ENCODE measurements around the gene TBC1D9B.

The TBC1D9B gene

GRCh38 chr5:179936976-179937681, 29.4 kb upstream of the TBC1D9B start:
- no peak for TF ChIP-seq CTCF (IDR thresholded peaks at IDR 0.05; ENCODE audit: unreplicated experiment in 3 of 3)
- Mint-ChIP-seq H3K9me3 (peaks cover 6% of the 10 kb centered on the region), H3K4me3 (no peak overlapping the region), H3K4me1 (no peaks in the 10 kb centered on the region), H3K27me3 (ENCODE audit: low read depth) (no peaks in the 10 kb centered on the region), H3K27ac (no peak overlapping the region), H3K36me3 (ENCODE audit: low read depth) (peaks cover 34% of the 10 kb centered on the region)

GRCh38 chr5:179930788-179931473, 23.2 kb upstream of the TBC1D9B start:
- Mint-ChIP-seq H3K27me3 (ENCODE audit: low read depth) (no peaks in the 10 kb centered on the region), H3K4me3 (no peak overlapping the region), H3K9me3 (peaks cover 5% of the 10 kb centered on the region), H3K36me3 (ENCODE audit: low read depth) (peaks cover 10% of the 10 kb centered on the region), H3K4me1 (no peaks in the 10 kb centered on the region), H3K27ac (no peak overlapping the region)
- no peak for TF ChIP-seq CTCF (IDR thresholded peaks at IDR 0.05; ENCODE audit: unreplicated experiment in 3 of 3)

DNA sequence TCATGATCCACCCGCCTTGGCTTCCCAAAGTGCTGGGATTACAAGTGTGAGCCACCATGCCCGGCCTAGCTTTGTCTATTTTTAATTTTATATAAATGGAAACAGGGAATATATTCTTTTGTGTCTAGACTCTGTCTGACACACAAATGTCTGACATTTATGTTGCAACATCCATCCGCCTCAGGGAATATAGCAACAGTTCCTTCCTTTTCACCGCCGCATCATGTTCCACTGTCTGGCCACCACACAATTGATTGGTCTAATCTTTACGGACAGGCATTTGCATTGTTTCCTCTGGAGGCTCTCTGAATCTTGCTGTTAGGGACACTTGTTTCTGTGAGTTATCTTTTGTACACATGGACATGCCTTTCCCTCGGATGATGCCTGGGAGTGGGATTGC, 20.1 kb upstream of the TBC1D9B start:
- Mint-ChIP-seq H3K9me3 (peaks cover 7% of the 10 kb centered on the region), H3K36me3 (ENCODE audit: low read depth) (no peaks in the 10 kb centered on the region), H3K27ac (peak overlapping the region in 2 of 3 experiments; percentile 42 to 78), H3K4me3 (no peak overlapping the region), H3K27me3 (ENCODE audit: low read depth) (no peaks in the 10 kb centered on the region), H3K4me1 (no peaks in the 10 kb centered on the region)
- TF ChIP-seq CTCF (IDR thresholded peaks at IDR 0.05; ENCODE audit: unreplicated experiment in 3 of 3): no peak

GRCh38 chr5:179926657-179927056, 19.0 kb upstream of the TBC1D9B start:
- H3K4me1 Mint-ChIP-seq: no peaks in the 10 kb centered on the region
- H3K36me3 Mint-ChIP-seq (ENCODE audit: low read depth): no peaks in the 10 kb centered on the region
- no peak for TF ChIP-seq CTCF (IDR thresholded peaks at IDR 0.05; ENCODE audit: unreplicated experiment in 3 of 3)
- H3K4me3 Mint-ChIP-seq: no peak overlapping the region
- no peaks in the 10 kb centered on the region for H3K27me3 Mint-ChIP-seq (ENCODE audit: low read depth)
- peaks cover 7% of the 10 kb centered on the region for H3K9me3 Mint-ChIP-seq
- H3K27ac Mint-ChIP-seq: no peak overlapping the region

DNA sequence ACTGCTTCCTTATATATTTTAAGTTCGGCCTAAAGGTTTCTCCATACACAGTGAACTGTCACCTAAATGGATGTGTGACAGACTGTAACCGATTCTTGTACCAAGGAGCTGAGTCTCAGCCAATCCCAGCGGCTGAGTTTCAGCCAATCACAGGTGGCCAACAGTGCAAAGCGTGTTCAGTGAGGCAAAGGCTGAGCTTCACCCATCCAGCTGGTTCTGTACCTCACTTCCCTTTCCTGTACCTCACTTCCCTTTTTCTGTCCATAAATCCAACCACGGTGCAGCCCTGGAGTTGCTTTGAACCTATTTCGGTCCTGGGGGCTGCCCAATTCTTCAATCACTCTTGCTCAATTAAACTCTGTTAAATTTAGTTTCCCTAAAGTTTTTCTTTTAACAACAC, 15.7 kb upstream of the TBC1D9B start:
- no peak overlapping the region for H3K27ac Mint-ChIP-seq
- no peaks in the 10 kb centered on the region for H3K36me3 Mint-ChIP-seq (ENCODE audit: low read depth)
- H3K4me3 Mint-ChIP-seq: no peak overlapping the region
- H3K9me3 Mint-ChIP-seq: peaks cover 7% of the 10 kb centered on the region
- H3K27me3 Mint-ChIP-seq (ENCODE audit: low read depth): peaks cover 3% of the 10 kb centered on the region
- H3K4me1 Mint-ChIP-seq: no peaks in the 10 kb centered on the region
- TF ChIP-seq CTCF (IDR thresholded peaks at IDR 0.05; ENCODE audit: unreplicated experiment in 3 of 3): no peak

- no peak overlapping the region for H3K27ac Mint-ChIP-seq
- no peak for TF ChIP-seq CTCF (IDR thresholded peaks at IDR 0.05; ENCODE audit: unreplicated experiment in 3 of 3)
- H3K36me3 Mint-ChIP-seq (ENCODE audit: low read depth): no peaks in the 10 kb centered on the region
- H3K9me3 Mint-ChIP-seq: no peaks in the 10 kb centered on the region
- no peaks in the 10 kb centered on the region for H3K4me1 Mint-ChIP-seq
- H3K4me3 Mint-ChIP-seq: no peak overlapping the region
- peaks cover 4% of the 10 kb centered on the region for H3K27me3 Mint-ChIP-seq (ENCODE audit: low read depth)
Measured at GRCh38 chr5:179920175-179920574, 12.5 kb upstream of the TBC1D9B start.
